Upper lobe of left lung (tissue), 6 donors: ENCODE data around the gene TMEM263. TPM values are rescaled to one million over a fixed set of nuclear protein-coding genes. Genes with fewer than 3 reads are reported as not detected.

Source experiments
- ATAC-seq, 2 donors: fragments of 200-7000 bp; cut with Tn5 transposase; one replicate each; pipeline ENCODE4 v1.9.1; 2022; ENCODE audit warnings: mild to moderate bottlenecking in 2 of 2, moderate library complexity in 2 of 2; ENCODE audit not compliant: low FRiP score in 2 of 2
- DNase-seq, 2 donors: peaks; one replicate each; pipeline ENCODE4 v3.0.0-alpha.2; 2019 to 2020
- H3K27ac ChIP-seq, 4 donors: fragments of 200-600 bp; sonication (generic); one replicate each; pipeline ENCODE4 v1.5.1; 2016 to 2019
- H3K27me3 ChIP-seq, 4 donors: fragments of 200-600 bp; sonication (generic); one replicate each; pipeline ENCODE4 v1.5.1; 2017 to 2019
- H3K36me3 ChIP-seq, 4 donors: fragments of 200-600 bp; sonication (generic); one replicate each; pipeline ENCODE4 v1.5.1; 2016 to 2019
- H3K4me1 ChIP-seq, 4 donors: fragments of 200-600 bp; sonication (generic); one replicate each; pipeline ENCODE4 v1.5.1; 2018 to 2019
- H3K4me3 ChIP-seq, 4 donors: fragments of 200-600 bp; sonication (generic); one replicate each; pipeline ENCODE4 v1.5.1; 2017 to 2019; ENCODE audit warnings: mild to moderate bottlenecking in 2 of 4, moderate library complexity in 1 of 4
- H3K9me3 ChIP-seq, 4 donors: fragments of 200-600 bp; sonication (generic); one replicate each; pipeline ENCODE4 v1.5.1; 2018 to 2019
- EP300 ChIP-seq, 4 donors: sonication (generic); formaldehyde crosslinking; IDR thresholded peaks; one replicate each; pipeline ENCODE4 v1.5.1; 2017; ENCODE audit warnings: antibody characterized with exemption in 4 of 4, control low read depth in 2 of 4
- POLR2A ChIP-seq, 4 donors: fragments of 450-650 bp; IDR thresholded peaks; one replicate each; pipeline ENCODE4 v1.5.1; 2016 to 2017; ENCODE audit warnings: antibody characterized with exemption in 4 of 4, mild to moderate bottlenecking in 2 of 4
- POLR2AphosphoS5 ChIP-seq, 2 donors: sonication (generic); formaldehyde crosslinking; IDR thresholded peaks; one replicate each; pipeline ENCODE4 v1.5.1; 2017; ENCODE audit warnings: antibody characterized with exemption in 2 of 2
- WGBS, 2 donors: methylation state at CpG; one replicate each; pipeline ENCODE4 v1.1.5; 2017 to 2018; 5-methylcytosine and 5-hydroxymethylcytosine counted together
- total RNA-seq, 6 donors: library from RNA; depleted of rRNA in 4 of 6; stranded (reverse); fragments of >200 nt in 4 of 6; gene quantifications; one replicate each; pipeline versions ENCODE4 v1.1.0 to v1.2.1, GENCODE V29; 2016 to 2021
- TF ChIP-seq, protein P1 (sequence below), 6 experiments: fragments of 450-650 bp in 4 of 6; fragments of 200-600 bp in 2 of 6; sonication (generic) in 2 of 6; IDR thresholded peaks; one replicate each; pipeline ENCODE4 v1.5.1; 2016 to 2019; ENCODE audit warnings: antibody characterized with exemption in 6 of 6
- donor health status: DM: no; HTN: no; CAD: no; lungs with moderate emphysema.
- donor health status: DM: no; HTN: yes; CAD: no; lungs with severe emphysema.

TMEM263 gene
- total RNA-seq, 6 donors from 2014 or later: 22.3 to 47.8 (median 25.7) TPM

GRCh38 chr12:106964526-106964925 is 8.8 kb downstream of the TMEM263 start:
- no peaks in the 10 kb centered on the region for H3K4me1 ChIP-seq
- ATAC-seq (no peak), DNase-seq (no peak)
- H3K36me3 ChIP-seq: peaks cover 0 to 22% (median 10%) of the 10 kb centered on the region in 4 donors
- H3K27me3 ChIP-seq: no peaks in the 10 kb centered on the region
- H3K9me3 ChIP-seq: no peaks in the 10 kb centered on the region
- no peak overlapping the region for H3K27ac ChIP-seq
- TF ChIP-seq POLR2AphosphoS5 (IDR thresholded peaks at IDR 0.05) (no peak), POLR2A (IDR thresholded peaks at IDR 0.05) (no peak), EP300 (IDR thresholded peaks at IDR 0.05) (no peak)
- TF ChIP-seq, protein P1, sequence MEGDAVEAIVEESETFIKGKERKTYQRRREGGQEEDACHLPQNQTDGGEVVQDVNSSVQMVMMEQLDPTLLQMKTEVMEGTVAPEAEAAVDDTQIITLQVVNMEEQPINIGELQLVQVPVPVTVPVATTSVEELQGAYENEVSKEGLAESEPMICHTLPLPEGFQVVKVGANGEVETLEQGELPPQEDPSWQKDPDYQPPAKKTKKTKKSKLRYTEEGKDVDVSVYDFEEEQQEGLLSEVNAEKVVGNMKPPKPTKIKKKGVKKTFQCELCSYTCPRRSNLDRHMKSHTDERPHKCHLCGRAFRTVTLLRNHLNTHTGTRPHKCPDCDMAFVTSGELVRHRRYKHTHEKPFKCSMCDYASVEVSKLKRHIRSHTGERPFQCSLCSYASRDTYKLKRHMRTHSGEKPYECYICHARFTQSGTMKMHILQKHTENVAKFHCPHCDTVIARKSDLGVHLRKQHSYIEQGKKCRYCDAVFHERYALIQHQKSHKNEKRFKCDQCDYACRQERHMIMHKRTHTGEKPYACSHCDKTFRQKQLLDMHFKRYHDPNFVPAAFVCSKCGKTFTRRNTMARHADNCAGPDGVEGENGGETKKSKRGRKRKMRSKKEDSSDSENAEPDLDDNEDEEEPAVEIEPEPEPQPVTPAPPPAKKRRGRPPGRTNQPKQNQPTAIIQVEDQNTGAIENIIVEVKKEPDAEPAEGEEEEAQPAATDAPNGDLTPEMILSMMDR (IDR thresholded peaks at IDR 0.05): no peak
- H3K4me3 ChIP-seq: no peak overlapping the region
- 81 to 85% methylated on average over 2 of the region's 2 CpGs for WGBS, 2 donors

- no peak for DNase-seq
- Histone ChIP-seq H3K36me3 (peaks cover 3 to 38% (median 14%) of the 10 kb centered on the region in 4 donors), H3K9me3 (no peaks in the 10 kb centered on the region), H3K27me3 (no peaks in the 10 kb centered on the region), H3K4me1 (peaks cover 0 to 15% (median 8%) of the 10 kb centered on the region in 4 donors), H3K4me3 (no peak overlapping the region), H3K27ac (no peak overlapping the region)
- TF ChIP-seq POLR2A (IDR thresholded peaks at IDR 0.05): no peak
- no peak for TF ChIP-seq EP300 (IDR thresholded peaks at IDR 0.05)
- no peak for TF ChIP-seq POLR2AphosphoS5 (IDR thresholded peaks at IDR 0.05)
- 84 to 90% methylated on average over 2 of the region's 2 CpGs for WGBS, 2 donors
- ATAC-seq: no peak
Measured at GRCh38 chr12:106971065-106971464, 15.4 kb downstream of the TMEM263 start.

DNA sequence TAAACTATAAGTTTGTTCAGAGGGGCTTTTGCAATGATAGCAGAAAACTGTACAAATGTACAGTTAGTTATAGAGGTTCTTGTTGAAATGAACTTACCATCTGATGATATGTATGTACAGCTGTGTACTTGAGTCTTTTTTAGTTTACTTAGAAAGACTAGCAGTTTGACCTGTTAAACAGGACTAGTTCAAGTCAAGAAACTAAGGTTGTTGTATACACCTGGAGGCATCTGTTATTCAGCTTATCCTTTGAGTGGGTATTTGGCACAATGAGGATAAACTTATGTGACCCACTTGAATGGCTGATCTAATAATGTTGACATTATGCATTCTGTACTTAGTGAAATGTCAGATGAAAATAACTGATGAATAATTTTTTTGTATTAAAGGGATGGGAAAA is 17.8 kb downstream of the TMEM263 start:
- Histone ChIP-seq H3K27me3 (no peaks in the 10 kb centered on the region), H3K9me3 (no peaks in the 10 kb centered on the region), H3K4me1 (peaks cover 3 to 24% (median 15%) of the 10 kb centered on the region in 4 donors), H3K36me3 (peaks cover 3 to 21% (median 7%) of the 10 kb centered on the region in 4 donors), H3K27ac (no peak overlapping the region), H3K4me3 (no peak overlapping the region)
- ATAC-seq (no peak), DNase-seq (no peak)
- no peak for TF ChIP-seq POLR2A (IDR thresholded peaks at IDR 0.05)
- TF ChIP-seq, protein P1 (IDR thresholded peaks at IDR 0.05): no peak
- TF ChIP-seq POLR2AphosphoS5 (IDR thresholded peaks at IDR 0.05): no peak
- no peak for TF ChIP-seq EP300 (IDR thresholded peaks at IDR 0.05)

DNA sequence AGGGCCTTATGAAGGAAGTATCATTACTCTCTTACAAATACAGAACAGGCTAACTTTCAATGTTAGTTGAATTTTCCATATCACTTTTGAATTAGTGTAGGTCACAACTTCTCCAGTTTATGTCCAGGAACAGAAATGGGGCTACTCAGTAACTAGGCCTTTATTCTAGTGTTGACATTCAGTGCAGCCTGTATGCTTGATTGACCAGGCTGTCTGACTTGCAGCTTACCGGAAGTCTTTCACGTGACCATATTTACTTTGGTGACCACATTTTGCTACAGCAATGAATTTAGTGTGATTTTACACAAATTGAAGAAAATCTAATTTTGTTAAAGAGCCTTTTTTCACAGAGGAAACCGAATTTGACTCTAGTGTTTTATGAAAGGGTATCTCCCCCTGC is 18.8 kb downstream of the TMEM263 start:
- no peak for DNase-seq
- Histone ChIP-seq H3K4me3 (no peak overlapping the region), H3K27ac (no peak overlapping the region), H3K36me3 (peaks cover 3 to 22% (median 5%) of the 10 kb centered on the region in 4 donors), H3K4me1 (peaks cover 3 to 24% (median 17%) of the 10 kb centered on the region in 4 donors), H3K9me3 (no peaks in the 10 kb centered on the region), H3K27me3 (no peaks in the 10 kb centered on the region)
- WGBS, 2 donors: 60 to 77% methylated on average over 3 of the region's 3 CpGs
- TF ChIP-seq POLR2A (IDR thresholded peaks at IDR 0.05) (no peak), EP300 (IDR thresholded peaks at IDR 0.05) (no peak), POLR2AphosphoS5 (IDR thresholded peaks at IDR 0.05) (no peak)
- TF ChIP-seq, protein P1 (IDR thresholded peaks at IDR 0.05): no peak
- ATAC-seq: no peak

DNA sequence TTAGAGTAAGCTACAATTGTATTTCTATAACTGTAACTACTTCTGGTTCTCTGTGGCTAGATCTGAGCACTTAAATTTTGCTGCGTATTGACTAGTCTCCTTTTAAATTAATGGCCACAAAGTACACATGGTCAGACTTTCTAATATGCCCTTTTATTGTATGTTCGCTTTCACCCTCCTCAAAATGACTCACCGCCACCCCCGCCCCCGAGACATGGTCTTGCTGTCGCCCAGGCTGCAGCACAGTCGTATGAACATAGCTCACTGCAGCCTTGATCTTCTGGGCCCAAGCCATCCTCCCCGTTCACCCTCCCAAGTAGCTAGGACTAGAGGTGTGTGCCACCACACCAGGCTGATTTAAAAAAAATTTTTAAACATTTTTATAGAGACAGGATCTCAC is 19.4 kb downstream of the TMEM263 start:
- peaks cover 3 to 25% (median 5%) of the 10 kb centered on the region in 4 donors for H3K36me3 ChIP-seq
- 95 to 96% methylated on average over 7 to 8 of the region's 8 CpGs for WGBS, 2 donors
- DNase-seq: no peak
- no peaks in the 10 kb centered on the region for H3K9me3 ChIP-seq
- H3K4me1 ChIP-seq: peaks cover 3 to 24% (median 17%) of the 10 kb centered on the region in 4 donors
- H3K27ac ChIP-seq: no peak overlapping the region
- no peak for ATAC-seq
- H3K27me3 ChIP-seq: no peaks in the 10 kb centered on the region
- no peak for TF ChIP-seq POLR2AphosphoS5 (IDR thresholded peaks at IDR 0.05)
- TF ChIP-seq POLR2A (IDR thresholded peaks at IDR 0.05): no peak
- TF ChIP-seq, protein P1 (IDR thresholded peaks at IDR 0.05): no peak
- no peak for TF ChIP-seq EP300 (IDR thresholded peaks at IDR 0.05)
- H3K4me3 ChIP-seq: no peak overlapping the region
